Tibial artery (tissue), 4 donors: ENCODE measurements around the gene ITGB1.
"Not testable (repeated sequence)": the region's sequence is repeated elsewhere in the genome, so short reads cannot be mapped to it uniquely, and the experiment has no call there.

Source experiments
- DNase-seq, 2 donors: peaks; one replicate each; pipeline ENCODE4 v3.0.0-alpha.2; 2019
- H3K27ac ChIP-seq, 2 donors: fragments of 200-600 bp; sonication (generic) in 1 of 2; 1 replicate in 1 of 2; 2 replicates in 1 of 2; pipeline ENCODE4 v1.5.1; 2018 to 2019; ENCODE audit warnings: mild to moderate bottlenecking in 1 of 2
- H3K27me3 ChIP-seq, 2 donors: fragments of 200-600 bp; sonication (generic) in 1 of 2; one replicate each; pipeline versions ENCODE4 v1.5.1 to v1.6.0; 2016 to 2019
- H3K36me3 ChIP-seq, 3 donors: fragments of 200-600 bp; sonication (generic) in 2 of 3; one replicate each; pipeline ENCODE4 v1.5.1; 2016 to 2019; ENCODE audit warnings: mild to moderate bottlenecking in 2 of 3
- H3K4me1 ChIP-seq, 4 donors: fragments of 200-600 bp; sonication (generic) in 2 of 4; 1 replicate in 3 of 4; 2 replicates in 1 of 4; pipeline ENCODE4 v1.5.1; 2016 to 2019
- H3K4me3 ChIP-seq, 2 donors: fragments of 200-600 bp; sonication (generic) in 1 of 2; 1 replicate in 1 of 2; 2 replicates in 1 of 2; pipeline ENCODE4 v1.5.1; 2018 to 2019; ENCODE audit warnings: mild to moderate bottlenecking in 2 of 2
- H3K9me3 ChIP-seq, 3 donors: fragments of 200-600 bp; sonication (generic) in 1 of 3; one replicate each; pipeline ENCODE4 v1.5.1; 2016 to 2019
- intact Hi-C: fragments of 100-400 bp; cut with DNase I; formaldehyde crosslinking; loops from one replicate; pipeline ENCODE4 v1.15.0; 2023; ENCODE audit warnings: low total_unique reads
- TF ChIP-seq, protein P1 (sequence below), 2 experiments: fragments of 200-600 bp in 1 of 2; fragments of 450-650 bp in 1 of 2; IDR thresholded peaks; one replicate each; pipeline ENCODE4 v1.5.1; 2017 to 2019; ENCODE audit warnings: antibody characterized with exemption in 2 of 2, mild to moderate bottlenecking in 1 of 2, moderate library complexity in 1 of 2

The ITGB1 gene

DNA sequence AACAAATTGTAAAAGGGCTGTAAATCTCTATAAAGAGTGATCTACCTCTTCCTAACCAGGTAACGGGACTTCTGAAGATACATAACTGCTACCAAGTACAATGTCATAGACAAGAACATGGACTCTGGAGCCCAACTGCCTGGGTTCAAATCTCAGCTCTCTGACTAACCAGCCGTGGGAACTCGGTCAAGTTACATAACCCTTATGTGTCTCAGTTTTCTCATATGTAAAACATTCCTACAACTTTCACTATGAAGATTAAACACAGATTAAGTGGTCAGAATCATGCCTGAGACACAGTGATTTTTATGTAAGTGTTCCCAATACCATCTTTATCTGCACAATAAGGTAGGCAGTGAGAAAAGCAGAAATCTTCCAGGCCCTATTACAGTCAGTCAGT is 52.6 kb downstream of the ITGB1 start:
- Histone ChIP-seq H3K27me3 (no peaks in the 10 kb centered on the region), H3K4me3 (no peak overlapping the region), H3K36me3 (peaks cover 25 to 53% (median 39%) of the 10 kb centered on the region in 3 donors), H3K9me3 (no peaks in the 10 kb centered on the region), H3K27ac (no peak overlapping the region), H3K4me1 (no peaks in the 10 kb centered on the region)
- TF ChIP-seq, protein P1, sequence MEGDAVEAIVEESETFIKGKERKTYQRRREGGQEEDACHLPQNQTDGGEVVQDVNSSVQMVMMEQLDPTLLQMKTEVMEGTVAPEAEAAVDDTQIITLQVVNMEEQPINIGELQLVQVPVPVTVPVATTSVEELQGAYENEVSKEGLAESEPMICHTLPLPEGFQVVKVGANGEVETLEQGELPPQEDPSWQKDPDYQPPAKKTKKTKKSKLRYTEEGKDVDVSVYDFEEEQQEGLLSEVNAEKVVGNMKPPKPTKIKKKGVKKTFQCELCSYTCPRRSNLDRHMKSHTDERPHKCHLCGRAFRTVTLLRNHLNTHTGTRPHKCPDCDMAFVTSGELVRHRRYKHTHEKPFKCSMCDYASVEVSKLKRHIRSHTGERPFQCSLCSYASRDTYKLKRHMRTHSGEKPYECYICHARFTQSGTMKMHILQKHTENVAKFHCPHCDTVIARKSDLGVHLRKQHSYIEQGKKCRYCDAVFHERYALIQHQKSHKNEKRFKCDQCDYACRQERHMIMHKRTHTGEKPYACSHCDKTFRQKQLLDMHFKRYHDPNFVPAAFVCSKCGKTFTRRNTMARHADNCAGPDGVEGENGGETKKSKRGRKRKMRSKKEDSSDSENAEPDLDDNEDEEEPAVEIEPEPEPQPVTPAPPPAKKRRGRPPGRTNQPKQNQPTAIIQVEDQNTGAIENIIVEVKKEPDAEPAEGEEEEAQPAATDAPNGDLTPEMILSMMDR (IDR thresholded peaks at IDR 0.05) = no peak
- no peak for DNase-seq
- intact Hi-C loops = no loop called here

DNA sequence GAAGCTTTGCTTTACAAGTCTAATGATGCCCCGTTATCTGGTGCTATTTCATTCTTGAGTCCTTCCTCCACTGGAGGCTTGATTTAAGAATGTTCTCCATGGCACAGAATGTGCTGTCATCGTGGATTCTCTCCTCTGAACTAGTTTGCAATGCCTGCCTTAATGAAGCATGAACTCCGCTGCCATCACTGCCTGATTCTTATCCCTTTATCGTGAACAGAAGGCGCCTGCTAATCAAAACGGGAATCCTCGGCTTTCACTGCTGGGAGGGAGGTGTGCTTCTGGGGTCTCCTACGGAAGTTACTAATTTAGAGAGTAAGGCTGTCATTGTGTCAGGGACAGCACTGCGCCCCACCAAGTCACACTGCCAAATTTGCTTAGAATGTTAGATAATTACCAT is 56.2 kb downstream of the ITGB1 start:
- intact Hi-C loops = no loop called here
- TF ChIP-seq, protein P1 (IDR thresholded peaks at IDR 0.05) = no peak
- no peak overlapping the region for H3K4me3 ChIP-seq
- H3K9me3 ChIP-seq = no peaks in the 10 kb centered on the region
- no peaks in the 10 kb centered on the region for H3K4me1 ChIP-seq
- no peak for DNase-seq
- no peak overlapping the region for H3K27ac ChIP-seq
- H3K36me3 ChIP-seq = peaks cover 35 to 49% (median 39%) of the 10 kb centered on the region in 3 donors
- no peaks in the 10 kb centered on the region for H3K27me3 ChIP-seq

DNA sequence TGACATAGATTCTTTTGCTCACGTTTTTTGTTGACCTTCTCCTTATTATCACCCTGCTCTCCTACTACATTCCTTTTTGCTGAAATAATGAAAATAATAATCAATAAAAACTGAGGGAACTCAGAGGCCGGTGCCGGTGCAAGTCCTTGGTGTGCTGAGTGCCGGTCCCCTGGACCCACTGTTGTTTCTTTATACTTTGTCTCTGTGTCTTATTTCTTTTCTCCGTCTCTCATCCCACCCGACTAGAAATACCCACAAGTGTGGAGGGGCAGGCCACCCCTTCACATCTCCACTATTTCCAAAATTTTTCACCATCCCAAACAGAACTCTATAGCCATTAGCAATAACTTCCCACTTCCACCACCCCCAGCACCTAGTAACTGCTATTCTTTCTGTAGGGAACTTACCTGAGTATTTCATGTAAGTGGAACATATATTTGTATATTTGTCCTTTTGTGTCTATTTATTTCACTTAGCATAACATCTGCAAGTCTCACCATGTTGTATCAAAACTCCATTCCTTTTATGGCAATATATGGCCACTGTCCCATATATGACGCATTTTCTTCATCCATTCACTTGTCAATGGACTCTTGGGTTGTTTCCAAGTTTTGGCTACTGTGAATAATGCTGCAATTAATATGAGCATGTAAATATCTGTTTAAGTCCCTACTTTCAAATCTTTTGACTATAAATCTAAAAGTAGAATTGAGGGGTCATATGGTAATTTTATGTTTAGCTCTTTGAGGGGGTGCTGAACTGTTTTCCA is 62.6 kb downstream of the ITGB1 start:
- intact Hi-C loops, H3K4me1 ChIP-seq, H3K4me3 ChIP-seq, H3K9me3 ChIP-seq, H3K27me3 ChIP-seq, DNase-seq, H3K27ac ChIP-seq: not testable (repeated sequence)
- H3K36me3 ChIP-seq = peaks cover 12 to 30% (median 27%) of the 10 kb centered on the region in 3 donors

DNA sequence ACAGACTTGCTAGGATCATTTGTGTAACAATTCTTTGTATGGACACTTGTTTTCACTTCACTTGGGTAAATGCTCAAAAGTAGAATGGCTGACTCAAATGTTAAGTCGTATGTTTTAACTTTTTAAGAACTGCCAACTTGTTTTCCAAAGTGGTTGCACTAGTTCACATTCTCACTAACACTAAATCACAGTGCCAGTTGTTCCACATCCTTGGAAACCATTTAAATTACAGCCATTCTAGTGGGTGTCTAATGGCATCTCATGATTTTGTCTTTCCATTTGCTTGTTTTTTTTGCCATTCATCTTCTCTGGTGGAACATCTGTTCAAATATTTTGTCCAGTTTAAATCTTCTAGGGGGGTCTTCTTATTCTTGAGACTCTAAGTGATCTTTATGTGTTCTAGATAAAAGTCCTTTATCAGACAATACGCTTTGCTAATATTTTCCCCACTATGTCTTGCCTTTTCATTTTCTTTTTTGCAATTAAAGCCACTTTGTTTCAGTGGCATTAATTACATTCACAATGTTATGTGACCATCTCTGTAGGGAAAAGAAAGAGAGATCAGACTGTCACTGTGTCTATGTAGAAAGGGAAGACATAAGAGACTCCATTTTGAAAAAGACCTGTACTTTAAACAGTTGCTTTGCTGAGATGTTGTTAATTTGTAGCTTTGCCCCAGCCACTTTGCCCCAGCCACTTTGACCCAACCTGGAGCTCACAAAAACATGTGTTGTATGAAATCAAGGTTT is 63.9 kb downstream of the ITGB1 start:
- peaks cover 12 to 26% (median 16%) of the 10 kb centered on the region in 3 donors for H3K36me3 ChIP-seq
- intact Hi-C loops = no loop called here

DNA sequence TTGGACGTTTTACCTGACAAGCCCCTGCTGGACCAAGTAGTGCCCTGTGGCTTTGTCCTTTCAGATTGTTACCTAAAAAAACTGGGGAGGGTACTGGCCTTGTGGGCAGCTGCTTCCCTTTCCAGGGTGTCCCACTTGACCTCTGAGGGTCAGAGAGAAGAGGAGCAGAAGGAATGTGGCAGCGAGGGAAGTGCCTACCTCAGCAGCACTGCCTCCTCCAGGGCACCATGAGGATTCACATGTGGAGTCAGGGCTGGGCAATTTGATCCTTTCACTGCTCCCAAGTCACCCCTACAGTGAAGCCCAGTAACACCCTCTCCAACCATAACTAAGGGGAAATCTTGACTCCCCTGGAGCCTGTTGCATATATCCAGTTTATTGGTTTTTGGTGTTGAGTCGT is 64.6 kb downstream of the ITGB1 start:
- no peaks in the 10 kb centered on the region for H3K4me1 ChIP-seq
- H3K9me3 ChIP-seq = no peaks in the 10 kb centered on the region
- intact Hi-C loops = no loop called here
- peaks cover 12 to 21% (median 12%) of the 10 kb centered on the region in 3 donors for H3K36me3 ChIP-seq
- H3K27ac ChIP-seq = no peak overlapping the region
- H3K4me3 ChIP-seq = no peak overlapping the region
- H3K27me3 ChIP-seq = no peaks in the 10 kb centered on the region
- no peak for DNase-seq
- TF ChIP-seq, protein P1 (IDR thresholded peaks at IDR 0.05) = no peak

More for the DNA sequence above, 63.9 kb downstream of the ITGB1 start:
- Histone ChIP-seq H3K4me3 (no peak overlapping the region), H3K27ac (no peak overlapping the region), H3K9me3 (no peaks in the 10 kb centered on the region), H3K4me1 (no peaks in the 10 kb centered on the region), H3K27me3 (no peaks in the 10 kb centered on the region)
- TF ChIP-seq, protein P1 (IDR thresholded peaks at IDR 0.05) = no peak
- no peak for DNase-seq

DNA sequence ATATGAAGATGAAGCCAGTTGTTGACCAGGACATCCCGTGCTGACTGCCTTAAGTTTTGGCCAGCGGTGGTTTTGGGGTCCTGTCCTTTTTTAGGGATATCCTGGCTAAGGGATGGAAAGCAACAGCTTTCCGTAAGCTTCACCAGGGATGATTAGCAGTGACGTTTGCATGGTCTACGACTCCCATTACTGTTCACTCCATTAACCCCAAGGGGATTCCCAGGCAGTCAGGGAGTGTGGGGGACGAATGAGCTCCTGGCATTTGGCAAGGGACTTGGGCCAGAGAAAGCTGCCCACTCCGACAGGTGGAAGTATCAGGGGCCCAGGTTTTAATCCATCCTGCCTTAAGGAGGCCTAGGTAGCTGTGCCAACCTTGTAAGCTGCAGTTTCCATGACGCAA is 66.8 kb downstream of the ITGB1 start:
- H3K27ac ChIP-seq = no peak overlapping the region
- H3K9me3 ChIP-seq = no peaks in the 10 kb centered on the region
- H3K27me3 ChIP-seq = no peaks in the 10 kb centered on the region
- intact Hi-C loops = no loop called here
- TF ChIP-seq, protein P1 (IDR thresholded peaks at IDR 0.05) = no peak
- no peaks in the 10 kb centered on the region for H3K4me1 ChIP-seq
- H3K36me3 ChIP-seq = peaks cover 0 to 4% (median 0%) of the 10 kb centered on the region in 3 donors
- no peak for DNase-seq
- no peak overlapping the region for H3K4me3 ChIP-seq
